Ishikawa (cell line): ENCODE results near the gene CACNA1G.

ENCODE experiments used
- CEBPB ChIP-seq: IDR thresholded peaks from 2 replicates; pipeline ENCODE4 v1.6.1; 2012
- CREB1 ChIP-seq: IDR thresholded peaks from 2 replicates; pipeline ENCODE4 v1.6.1; 2012; ENCODE audit warnings: low read depth
- EGR1 ChIP-seq: IDR thresholded peaks from 2 replicates; pipeline ENCODE4 v1.6.1; 2012
- EP300 ChIP-seq: IDR thresholded peaks from 2 replicates; pipeline ENCODE4 v1.6.1; 2012; ENCODE audit warnings: borderline replicate concordance
- FOXM1 ChIP-seq: IDR thresholded peaks from 2 replicates; pipeline ENCODE4 v1.6.1; 2012; ENCODE audit warnings: low read depth, borderline replicate concordance
- NFIC ChIP-seq: IDR thresholded peaks from 2 replicates; pipeline ENCODE4 v1.6.1; 2012
- RAD21 ChIP-seq: IDR thresholded peaks from 2 replicates; pipeline ENCODE4 v1.6.1; 2012; ENCODE audit warnings: low read depth
- TAF1 ChIP-seq: IDR thresholded peaks from 2 replicates; pipeline ENCODE4 v1.6.1; 2012; ENCODE audit warnings: low read depth, mild to moderate bottlenecking
- TCF12 ChIP-seq: IDR thresholded peaks from 2 replicates; pipeline ENCODE4 v1.6.1; 2012; ENCODE audit warnings: low read depth
- TEAD4 ChIP-seq: IDR thresholded peaks from 2 replicates; pipeline ENCODE4 v1.6.1; 2012
- YY1 ChIP-seq: IDR thresholded peaks from 2 replicates; pipeline ENCODE4 v1.6.1; 2012; ENCODE audit warnings: low read depth
- ZBTB7A ChIP-seq: IDR thresholded peaks from 2 replicates; pipeline ENCODE4 v1.6.1; 2012; ENCODE audit warnings: low read depth
- TF ChIP-seq, protein P1 (sequence below): IDR thresholded peaks from 2 replicates; pipeline ENCODE4 v1.6.1; 2012; ENCODE audit warnings: low read depth, mild to moderate bottlenecking
- TF ChIP-seq, protein P2 (sequence below): IDR thresholded peaks from 2 replicates; pipeline ENCODE4 v1.6.1; 2012
- TF ChIP-seq, protein P3 (sequence below): IDR thresholded peaks from 2 replicates; pipeline ENCODE4 v1.6.1; 2012

CACNA1G gene

DNA sequence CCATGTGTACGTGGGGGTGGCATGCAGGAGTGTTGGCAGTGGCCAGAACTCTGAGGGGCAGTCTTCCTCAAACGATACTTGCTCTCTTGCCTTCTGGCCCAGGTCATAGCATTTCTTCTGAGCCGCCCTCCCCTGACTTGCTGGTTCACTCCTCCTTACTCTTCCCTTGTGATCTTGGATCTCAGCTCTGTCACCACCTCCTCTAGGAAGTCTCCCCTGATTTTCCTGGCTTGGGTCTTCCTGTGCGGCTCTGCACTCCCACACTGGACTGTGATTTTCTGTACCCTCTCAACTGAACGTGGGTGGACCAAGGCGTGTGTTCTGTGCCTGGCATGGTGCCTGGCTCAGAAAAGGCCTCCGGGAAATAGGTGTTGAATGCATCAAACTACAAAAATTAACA is 25.1 kb upstream of the CACNA1G start:
- TF ChIP-seq FOXM1 (no peak), TAF1 (no peak), TEAD4 (no peak), CREB1 (no peak), ZBTB7A (no peak), TCF12 (no peak), YY1 (no peak), EP300 (no peak), CEBPB (no peak), NFIC (no peak), RAD21 (no peak)
- TF ChIP-seq, protein P1, sequence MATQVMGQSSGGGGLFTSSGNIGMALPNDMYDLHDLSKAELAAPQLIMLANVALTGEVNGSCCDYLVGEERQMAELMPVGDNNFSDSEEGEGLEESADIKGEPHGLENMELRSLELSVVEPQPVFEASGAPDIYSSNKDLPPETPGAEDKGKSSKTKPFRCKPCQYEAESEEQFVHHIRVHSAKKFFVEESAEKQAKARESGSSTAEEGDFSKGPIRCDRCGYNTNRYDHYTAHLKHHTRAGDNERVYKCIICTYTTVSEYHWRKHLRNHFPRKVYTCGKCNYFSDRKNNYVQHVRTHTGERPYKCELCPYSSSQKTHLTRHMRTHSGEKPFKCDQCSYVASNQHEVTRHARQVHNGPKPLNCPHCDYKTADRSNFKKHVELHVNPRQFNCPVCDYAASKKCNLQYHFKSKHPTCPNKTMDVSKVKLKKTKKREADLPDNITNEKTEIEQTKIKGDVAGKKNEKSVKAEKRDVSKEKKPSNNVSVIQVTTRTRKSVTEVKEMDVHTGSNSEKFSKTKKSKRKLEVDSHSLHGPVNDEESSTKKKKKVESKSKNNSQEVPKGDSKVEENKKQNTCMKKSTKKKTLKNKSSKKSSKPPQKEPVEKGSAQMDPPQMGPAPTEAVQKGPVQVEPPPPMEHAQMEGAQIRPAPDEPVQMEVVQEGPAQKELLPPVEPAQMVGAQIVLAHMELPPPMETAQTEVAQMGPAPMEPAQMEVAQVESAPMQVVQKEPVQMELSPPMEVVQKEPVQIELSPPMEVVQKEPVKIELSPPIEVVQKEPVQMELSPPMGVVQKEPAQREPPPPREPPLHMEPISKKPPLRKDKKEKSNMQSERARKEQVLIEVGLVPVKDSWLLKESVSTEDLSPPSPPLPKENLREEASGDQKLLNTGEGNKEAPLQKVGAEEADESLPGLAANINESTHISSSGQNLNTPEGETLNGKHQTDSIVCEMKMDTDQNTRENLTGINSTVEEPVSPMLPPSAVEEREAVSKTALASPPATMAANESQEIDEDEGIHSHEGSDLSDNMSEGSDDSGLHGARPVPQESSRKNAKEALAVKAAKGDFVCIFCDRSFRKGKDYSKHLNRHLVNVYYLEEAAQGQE: no peak
- TF ChIP-seq, protein P2, sequence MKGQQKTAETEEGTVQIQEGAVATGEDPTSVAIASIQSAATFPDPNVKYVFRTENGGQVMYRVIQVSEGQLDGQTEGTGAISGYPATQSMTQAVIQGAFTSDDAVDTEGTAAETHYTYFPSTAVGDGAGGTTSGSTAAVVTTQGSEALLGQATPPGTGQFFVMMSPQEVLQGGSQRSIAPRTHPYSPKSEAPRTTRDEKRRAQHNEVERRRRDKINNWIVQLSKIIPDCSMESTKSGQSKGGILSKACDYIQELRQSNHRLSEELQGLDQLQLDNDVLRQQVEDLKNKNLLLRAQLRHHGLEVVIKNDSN: no peak
- TF ChIP-seq, protein P3, sequence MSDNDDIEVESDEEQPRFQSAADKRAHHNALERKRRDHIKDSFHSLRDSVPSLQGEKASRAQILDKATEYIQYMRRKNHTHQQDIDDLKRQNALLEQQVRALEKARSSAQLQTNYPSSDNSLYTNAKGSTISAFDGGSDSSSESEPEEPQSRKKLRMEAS: no peak

GRCh38 chr17:50536683-50537646 is 23.6 kb upstream of the CACNA1G start:
- TF ChIP-seq ZBTB7A (no peak), NFIC (no peak), TCF12 (no peak), YY1 (no peak), TAF1 (no peak), CEBPB (no peak), EP300 (no peak), RAD21 (no peak), TEAD4 (no peak), CREB1 (no peak), EGR1 (no peak), FOXM1 (no peak)
- TF ChIP-seq, protein P3: no peak
- TF ChIP-seq, protein P2: no peak
- TF ChIP-seq, protein P1: no peak

DNA sequence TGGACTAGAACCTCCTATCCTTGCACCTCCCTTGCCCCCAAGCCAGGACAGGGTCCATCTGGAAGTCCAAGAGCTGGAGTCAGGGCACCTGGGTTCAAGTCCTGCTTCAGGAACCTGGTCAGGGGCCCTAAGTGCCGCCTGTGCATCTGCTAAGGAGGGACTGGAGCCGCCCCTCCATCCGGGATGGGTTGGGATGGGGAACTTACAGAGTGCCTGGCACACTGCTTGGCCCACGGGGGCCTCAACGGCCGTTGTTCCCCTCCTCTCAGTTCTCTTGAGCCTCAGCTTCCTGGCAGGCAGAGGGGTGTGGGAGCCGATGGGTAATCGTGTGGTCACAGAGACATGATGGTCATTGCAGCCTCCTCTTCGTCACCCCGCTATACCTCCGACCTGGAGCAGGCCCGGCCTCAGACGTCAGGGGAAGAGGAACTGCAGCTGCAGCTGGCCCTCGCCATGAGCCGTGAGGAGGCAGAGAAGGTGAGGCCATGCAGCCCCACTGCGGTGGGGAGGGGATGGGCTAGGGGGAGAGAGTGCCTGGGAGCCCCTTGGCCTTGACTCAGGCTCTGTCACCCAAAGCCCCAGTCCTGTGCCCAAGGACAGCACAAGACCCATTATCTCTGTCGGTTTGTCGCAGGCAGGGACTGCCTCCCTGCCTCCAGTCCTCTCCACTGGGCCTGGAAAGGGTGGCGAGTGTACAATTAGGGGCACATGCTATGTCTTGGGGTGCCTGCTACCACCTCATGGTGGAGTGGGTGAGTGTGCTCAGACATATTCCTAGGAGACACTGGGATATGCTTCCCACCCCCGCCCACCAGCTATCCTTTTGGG is 22.6 kb upstream of the CACNA1G start:
- TF ChIP-seq CREB1: no peak
- TF ChIP-seq EGR1: no peak
- no peak for TF ChIP-seq TAF1
- no peak for TF ChIP-seq CEBPB
- TF ChIP-seq ZBTB7A: no peak
- no peak for TF ChIP-seq YY1
- no peak for TF ChIP-seq TCF12
- TF ChIP-seq, protein P3: no peak
- no peak for TF ChIP-seq RAD21
- no peak for TF ChIP-seq NFIC
- no peak for TF ChIP-seq TEAD4
- TF ChIP-seq, protein P2: no peak
- TF ChIP-seq, protein P1: no peak
- TF ChIP-seq EP300: no peak
